Ishikawa (cell line): ENCODE data around the gene ABCD3.

Experiments
- FOXM1 ChIP-seq: IDR thresholded peaks from 2 replicates; pipeline ENCODE4 v1.6.1; 2012; ENCODE audit warnings: low read depth, borderline replicate concordance
- MAX ChIP-seq: IDR thresholded peaks from 2 replicates; pipeline ENCODE4 v1.6.1; 2012
- TCF12 ChIP-seq: IDR thresholded peaks from 2 replicates; pipeline ENCODE4 v1.6.1; 2012; ENCODE audit warnings: low read depth

GRCh38 chr1:94417728-94417977 is 536 bp upstream of the ABCD3 start:
- TF ChIP-seq MAX = no peak
- no peak; the same call in 1 of the 2 replicates for TF ChIP-seq FOXM1
- TF ChIP-seq TCF12 = no peak
